GM23338 (cell line): Measurements from ENCODE around the gene XYLT1. TPM values are rescaled to one million over a fixed set of nuclear protein-coding genes. Genes with fewer than 3 reads are reported as not detected.

Source experiments
- ATAC-seq: fragments of 200-7000 bp; cut with Tn5 transposase; 3 replicates; pipeline ENCODE4 v1.9.1; 2020
- DNase-seq: peaks from one replicate; pipeline ENCODE4 v3.0.0-alpha.2; 2015; ENCODE audit warnings: low spot score
- H2AFZ ChIP-seq: fragments of 200-600 bp; sonication (generic); 2 replicates; pipeline ENCODE4 v1.8.0; 2016; ENCODE audit warnings: antibody characterized with exemption, mild to moderate bottlenecking, moderate library complexity
- H3F3A ChIP-seq: fragments of 200-600 bp; sonication (generic); replicated peaks from 2 replicates; pipeline ENCODE4 v1.8.0; 2017; ENCODE audit warnings: antibody characterized with exemption, mixed run types, low read depth
- H3K27ac ChIP-seq: fragments of 200-600 bp; sonication (generic); 2 replicates; pipeline ENCODE4 v1.6.1; 2016; ENCODE audit warnings: low read depth
- H3K27me3 ChIP-seq: fragments of 200-600 bp; sonication (generic); 2 replicates; pipeline ENCODE4 v1.8.0; 2016; ENCODE audit warnings: mild to moderate bottlenecking, mixed run types, moderate library complexity; ENCODE audit not compliant: insufficient read depth
- H3K36me3 ChIP-seq: fragments of 200-600 bp; sonication (generic); 2 replicates; pipeline ENCODE4 v1.8.0; 2016; ENCODE audit warnings: mild to moderate bottlenecking; ENCODE audit not compliant: insufficient read depth
- H3K4me1 ChIP-seq: fragments of 200-600 bp; sonication (generic); 2 replicates; pipeline ENCODE4 v1.8.0; 2016; ENCODE audit warnings: mild to moderate bottlenecking, moderate library complexity; ENCODE audit not compliant: insufficient read depth
- H3K4me2 ChIP-seq: fragments of 200-600 bp; sonication (generic); 2 replicates; pipeline ENCODE4 v1.7.1; 2017; ENCODE audit warnings: mixed run types
- H3K4me3 ChIP-seq: fragments of 200-600 bp; sonication (generic); 2 replicates; pipeline ENCODE4 v1.6.1; 2016; ENCODE audit warnings: mixed run types
- H3K79me2 ChIP-seq: fragments of 200-600 bp; sonication (generic); replicated peaks from 2 replicates; pipeline ENCODE4 v1.8.0; 2017; ENCODE audit warnings: mild to moderate bottlenecking; ENCODE audit not compliant: insufficient read depth
- H3K9me2 ChIP-seq: fragments of 200-600 bp; sonication (generic); 2 replicates; pipeline ENCODE4 v1.8.0; 2017; ENCODE audit not compliant: insufficient read depth
- H4K20me1 ChIP-seq: fragments of 200-600 bp; sonication (generic); replicated peaks from 2 replicates; pipeline ENCODE4 v1.8.0; 2017; ENCODE audit warnings: mild to moderate bottlenecking; ENCODE audit not compliant: insufficient read depth
- H3K27ac Mint-ChIP-seq: 2 replicates; pipeline ENCODE4 v1.8.0; 2020; ENCODE audit warnings: inconsistent platforms, mild to moderate bottlenecking, moderate library complexity, mixed read lengths
- H3K27me3 Mint-ChIP-seq: 3 replicates; pipeline ENCODE4 v1.8.0; 2022; ENCODE audit warnings: low read depth, mild to moderate bottlenecking, moderate library complexity, mixed read lengths, inconsistent platforms; ENCODE audit not compliant: insufficient read depth, poor library complexity
- H3K36me3 Mint-ChIP-seq: 3 replicates; pipeline ENCODE4 v1.8.0; 2021; ENCODE audit warnings: low read depth, mild to moderate bottlenecking, inconsistent platforms, moderate library complexity, mixed read lengths
- H3K4me1 Mint-ChIP-seq: 3 replicates; pipeline ENCODE4 v1.8.0; 2020; ENCODE audit warnings: mild to moderate bottlenecking, inconsistent platforms, mixed read lengths
- H3K4me3 Mint-ChIP-seq: 3 replicates; pipeline ENCODE4 v1.8.0; 2021; ENCODE audit warnings: moderate library complexity, mild to moderate bottlenecking, inconsistent platforms, mixed read lengths
- H3K9me3 Mint-ChIP-seq: 3 replicates; pipeline ENCODE4 v1.8.0; 2020; ENCODE audit warnings: moderate library complexity, mild to moderate bottlenecking, inconsistent platforms, mixed read lengths
- CTCF ChIP-seq, 2 experiments: fragments of 200-600 bp in 1 of 2; sonication (generic) in 1 of 2; conservative IDR thresholded peaks; 2 replicates each; pipeline versions ENCODE4 v1.5.1 to v1.6.1; 2016 to 2017; ENCODE audit warnings: antibody characterized with exemption in 2 of 2, low read depth in 2 of 2, mild to moderate bottlenecking in 2 of 2, moderate library complexity in 1 of 2
- EZH2 ChIP-seq: fragments of 200-600 bp; sonication (generic); IDR thresholded peaks from one replicate; pipeline ENCODE4 v1.8.0; 2017; ENCODE audit warnings: antibody characterized with exemption, mild to moderate bottlenecking, low read depth; ENCODE audit not compliant: unreplicated experiment
- EZH2phosphoT487 ChIP-seq: fragments of 200-600 bp; sonication (generic); IDR thresholded peaks from one replicate; pipeline ENCODE4 v1.8.1; 2018; ENCODE audit warnings: antibody characterized with exemption; ENCODE audit not compliant: unreplicated experiment
- NANOG ChIP-seq: IDR thresholded peaks from 2 replicates; pipeline ENCODE4 v1.6.1; 2016; ENCODE audit warnings: antibody characterized with exemption, borderline replicate concordance
- ZNF114 ChIP-seq: fragments of 250-450 bp; sonication (Bioruptor Pico); IDR thresholded peaks from 2 replicates; pipeline ENCODE4 v1.5.0; 2020; ENCODE audit warnings: mild to moderate bottlenecking, moderate library complexity
- polyA plus RNA-seq: library from polyadenylated mRNA; unstranded; fragments of >200 nt; fragmentation: Nextera tagmentation; extraction: Ambion mirVana; gene quantifications from 2 replicates; pipeline ENCODE4 v1.2.1, GENCODE V29; 2016
- total RNA-seq: library from RNA; depleted of rRNA; stranded (reverse); fragments of >200 nt; shearing (Covaris generic); gene quantifications from 2 replicates; pipeline ENCODE4 v1.2.3, GENCODE V29; 2014
- TF ChIP-seq, protein P1 (sequence below): fragments of 250-450 bp; sonication (Bioruptor Pico); IDR thresholded peaks from 2 replicates; pipeline ENCODE4 v1.5.0; 2020; ENCODE audit warnings: mild to moderate bottlenecking, moderate library complexity
- TF ChIP-seq, protein P2 (sequence below): IDR thresholded peaks from 2 replicates; pipeline ENCODE4 v1.6.1; 2016; ENCODE audit warnings: antibody characterized with exemption

Gene XYLT1
- total and polyA plus RNA-seq, 2 experiments from 2014 or later, result 3.5 to 24.7 TPM

- TF ChIP-seq, protein P1, sequence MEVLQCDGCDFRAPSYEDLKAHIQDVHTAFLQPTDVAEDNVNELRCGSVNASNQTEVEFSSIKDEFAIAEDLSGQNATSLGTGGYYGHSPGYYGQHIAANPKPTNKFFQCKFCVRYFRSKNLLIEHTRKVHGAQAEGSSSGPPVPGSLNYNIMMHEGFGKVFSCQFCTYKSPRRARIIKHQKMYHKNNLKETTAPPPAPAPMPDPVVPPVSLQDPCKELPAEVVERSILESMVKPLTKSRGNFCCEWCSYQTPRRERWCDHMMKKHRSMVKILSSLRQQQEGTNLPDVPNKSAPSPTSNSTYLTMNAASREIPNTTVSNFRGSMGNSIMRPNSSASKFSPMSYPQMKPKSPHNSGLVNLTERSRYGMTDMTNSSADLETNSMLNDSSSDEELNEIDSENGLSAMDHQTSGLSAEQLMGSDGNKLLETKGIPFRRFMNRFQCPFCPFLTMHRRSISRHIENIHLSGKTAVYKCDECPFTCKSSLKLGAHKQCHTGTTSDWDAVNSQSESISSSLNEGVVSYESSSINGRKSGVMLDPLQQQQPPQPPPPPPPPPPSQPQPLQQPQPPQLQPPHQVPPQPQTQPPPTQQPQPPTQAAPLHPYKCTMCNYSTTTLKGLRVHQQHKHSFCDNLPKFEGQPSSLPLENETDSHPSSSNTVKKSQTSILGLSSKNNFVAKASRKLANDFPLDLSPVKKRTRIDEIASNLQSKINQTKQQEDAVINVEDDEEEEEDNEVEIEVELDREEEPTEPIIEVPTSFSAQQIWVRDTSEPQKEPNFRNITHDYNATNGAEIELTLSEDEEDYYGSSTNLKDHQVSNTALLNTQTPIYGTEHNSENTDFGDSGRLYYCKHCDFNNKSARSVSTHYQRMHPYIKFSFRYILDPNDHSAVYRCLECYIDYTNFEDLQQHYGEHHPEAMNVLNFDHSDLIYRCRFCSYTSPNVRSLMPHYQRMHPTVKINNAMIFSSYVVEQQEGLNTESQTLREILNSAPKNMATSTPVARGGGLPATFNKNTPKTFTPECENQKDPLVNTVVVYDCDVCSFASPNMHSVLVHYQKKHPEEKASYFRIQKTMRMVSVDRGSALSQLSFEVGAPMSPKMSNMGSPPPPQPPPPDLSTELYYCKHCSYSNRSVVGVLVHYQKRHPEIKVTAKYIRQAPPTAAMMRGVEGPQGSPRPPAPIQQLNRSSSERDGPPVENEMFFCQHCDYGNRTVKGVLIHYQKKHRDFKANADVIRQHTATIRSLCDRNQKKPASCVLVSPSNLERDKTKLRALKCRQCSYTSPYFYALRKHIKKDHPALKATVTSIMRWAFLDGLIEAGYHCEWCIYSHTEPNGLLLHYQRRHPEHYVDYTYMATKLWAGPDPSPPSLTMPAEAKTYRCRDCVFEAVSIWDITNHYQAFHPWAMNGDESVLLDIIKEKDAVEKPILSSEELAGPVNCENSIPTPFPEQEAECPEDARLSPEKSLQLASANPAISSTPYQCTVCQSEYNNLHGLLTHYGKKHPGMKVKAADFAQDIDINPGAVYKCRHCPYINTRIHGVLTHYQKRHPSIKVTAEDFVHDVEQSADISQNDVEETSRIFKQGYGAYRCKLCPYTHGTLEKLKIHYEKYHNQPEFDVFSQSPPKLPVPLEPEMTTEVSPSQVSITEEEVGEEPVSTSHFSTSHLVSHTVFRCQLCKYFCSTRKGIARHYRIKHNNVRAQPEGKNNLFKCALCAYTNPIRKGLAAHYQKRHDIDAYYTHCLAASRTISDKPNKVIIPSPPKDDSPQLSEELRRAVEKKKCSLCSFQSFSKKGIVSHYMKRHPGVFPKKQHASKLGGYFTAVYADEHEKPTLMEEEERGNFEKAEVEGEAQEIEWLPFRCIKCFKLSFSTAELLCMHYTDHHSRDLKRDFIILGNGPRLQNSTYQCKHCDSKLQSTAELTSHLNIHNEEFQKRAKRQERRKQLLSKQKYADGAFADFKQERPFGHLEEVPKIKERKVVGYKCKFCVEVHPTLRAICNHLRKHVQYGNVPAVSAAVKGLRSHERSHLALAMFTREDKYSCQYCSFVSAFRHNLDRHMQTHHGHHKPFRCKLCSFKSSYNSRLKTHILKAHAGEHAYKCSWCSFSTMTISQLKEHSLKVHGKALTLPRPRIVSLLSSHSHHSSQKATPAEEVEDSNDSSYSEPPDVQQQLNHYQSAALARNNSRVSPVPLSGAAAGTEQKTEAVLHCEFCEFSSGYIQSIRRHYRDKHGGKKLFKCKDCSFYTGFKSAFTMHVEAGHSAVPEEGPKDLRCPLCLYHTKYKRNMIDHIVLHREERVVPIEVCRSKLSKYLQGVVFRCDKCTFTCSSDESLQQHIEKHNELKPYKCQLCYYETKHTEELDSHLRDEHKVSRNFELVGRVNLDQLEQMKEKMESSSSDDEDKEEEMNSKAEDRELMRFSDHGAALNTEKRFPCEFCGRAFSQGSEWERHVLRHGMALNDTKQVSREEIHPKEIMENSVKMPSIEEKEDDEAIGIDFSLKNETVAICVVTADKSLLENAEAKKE (CRISPR knock-in tag), result no peak
- TF ChIP-seq NANOG (no peak), CTCF (conservative IDR thresholded peaks at IDR 0.05; ENCODE audit: low read depth in 2 of 2) (no peak), EZH2phosphoT487 (no peak)
- TF ChIP-seq, protein P2, sequence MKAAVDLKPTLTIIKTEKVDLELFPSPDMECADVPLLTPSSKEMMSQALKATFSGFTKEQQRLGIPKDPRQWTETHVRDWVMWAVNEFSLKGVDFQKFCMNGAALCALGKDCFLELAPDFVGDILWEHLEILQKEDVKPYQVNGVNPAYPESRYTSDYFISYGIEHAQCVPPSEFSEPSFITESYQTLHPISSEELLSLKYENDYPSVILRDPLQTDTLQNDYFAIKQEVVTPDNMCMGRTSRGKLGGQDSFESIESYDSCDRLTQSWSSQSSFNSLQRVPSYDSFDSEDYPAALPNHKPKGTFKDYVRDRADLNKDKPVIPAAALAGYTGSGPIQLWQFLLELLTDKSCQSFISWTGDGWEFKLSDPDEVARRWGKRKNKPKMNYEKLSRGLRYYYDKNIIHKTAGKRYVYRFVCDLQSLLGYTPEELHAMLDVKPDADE, result no peak
Measured at GRCh38 chr16:17062676-17063075, 408.1 kb downstream of the XYLT1 start (continued).

DNA sequence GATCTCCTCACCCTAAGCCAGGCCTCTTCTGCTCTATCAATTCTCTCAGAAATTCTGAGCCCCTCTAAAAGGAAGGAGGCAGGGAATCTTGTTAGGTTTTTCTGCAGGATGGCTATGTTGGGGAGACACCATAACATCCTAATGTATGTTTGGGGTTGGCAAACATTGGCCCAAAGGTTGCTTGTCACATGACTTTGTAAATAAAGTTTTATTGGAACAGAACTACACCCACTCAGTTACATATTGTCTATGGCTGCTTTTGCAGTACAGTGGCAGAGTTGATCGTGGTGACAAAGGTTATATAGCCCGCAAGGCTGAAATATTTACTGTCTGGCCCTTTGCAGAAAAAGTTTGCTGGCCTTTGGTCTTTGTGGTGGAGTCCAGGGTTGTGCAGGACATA is 409.4 kb downstream of the XYLT1 start:
- H3K36me3 Mint-ChIP-seq, result no peaks in the 10 kb centered on the region
- H3K9me3 Mint-ChIP-seq, result 0 out of 3 replicates have a peak, but pooled peaks cover 3% of the 10 kb centered on the region

More for the DNA sequence above, 409.4 kb downstream of the XYLT1 start:
- DNase-seq (no peak), ATAC-seq (no peak)
- Histone ChIP-seq H4K20me1 (no peaks in the 10 kb centered on the region), H3K79me2 (no peaks in the 10 kb centered on the region), H3K27me3 (no peaks in the 10 kb centered on the region), H3K9me2 (peaks cover 8% of the 10 kb centered on the region; the same call in 1 of the 2 replicates), H3F3A (no peaks in the 10 kb centered on the region), H3K36me3 (no peaks in the 10 kb centered on the region), H3K4me2 (no peak overlapping the region), H3K27ac (no peak overlapping the region), H2AFZ (no peak overlapping the region), H3K4me3 (no peak overlapping the region), H3K4me1 (no peaks in the 10 kb centered on the region)
- Mint-ChIP-seq H3K27ac (no peak overlapping the region), H3K4me1 (peaks cover 8% of the 10 kb centered on the region; the same call in 1 of the 3 replicates), H3K27me3 (no peaks in the 10 kb centered on the region), H3K4me3 (no peak overlapping the region)
- no peak for TF ChIP-seq CTCF (conservative IDR thresholded peaks at IDR 0.05; ENCODE audit: low read depth in 2 of 2)
- no peak for TF ChIP-seq EZH2phosphoT487
- TF ChIP-seq EZH2, result no peak
- TF ChIP-seq ZNF114 (CRISPR knock-in tag), result no peak
